Sigmoid colon (tissue), 4 donors: ENCODE data around the gene PRR20G.

Experiments used
- EP300 ChIP-seq, 4 donors: sonication (generic); formaldehyde crosslinking; IDR thresholded peaks; one replicate each; pipeline ENCODE4 v1.6.1; 2017; ENCODE audit warnings: antibody characterized with exemption in 4 of 4
- POLR2A ChIP-seq, 2 donors: fragments of 450-650 bp; IDR thresholded peaks; one replicate each; pipeline ENCODE4 v1.6.1; 2016; ENCODE audit warnings: antibody characterized with exemption in 2 of 2, mild to moderate bottlenecking in 2 of 2, moderate library complexity in 2 of 2
- POLR2AphosphoS5 ChIP-seq, 4 donors: sonication (generic); formaldehyde crosslinking; IDR thresholded peaks; one replicate each; pipeline ENCODE4 v1.6.1; 2017; ENCODE audit warnings: antibody characterized with exemption in 4 of 4
- TF ChIP-seq, protein P1 (sequence below), 4 experiments: fragments of 450-650 bp in 3 of 4; fragments of 200-600 bp in 1 of 4; IDR thresholded peaks; one replicate each; pipeline ENCODE4 v1.5.1; 2016 to 2019; ENCODE audit warnings: antibody characterized with exemption in 4 of 4, mild to moderate bottlenecking in 3 of 4, moderate library complexity in 2 of 4

DNA sequence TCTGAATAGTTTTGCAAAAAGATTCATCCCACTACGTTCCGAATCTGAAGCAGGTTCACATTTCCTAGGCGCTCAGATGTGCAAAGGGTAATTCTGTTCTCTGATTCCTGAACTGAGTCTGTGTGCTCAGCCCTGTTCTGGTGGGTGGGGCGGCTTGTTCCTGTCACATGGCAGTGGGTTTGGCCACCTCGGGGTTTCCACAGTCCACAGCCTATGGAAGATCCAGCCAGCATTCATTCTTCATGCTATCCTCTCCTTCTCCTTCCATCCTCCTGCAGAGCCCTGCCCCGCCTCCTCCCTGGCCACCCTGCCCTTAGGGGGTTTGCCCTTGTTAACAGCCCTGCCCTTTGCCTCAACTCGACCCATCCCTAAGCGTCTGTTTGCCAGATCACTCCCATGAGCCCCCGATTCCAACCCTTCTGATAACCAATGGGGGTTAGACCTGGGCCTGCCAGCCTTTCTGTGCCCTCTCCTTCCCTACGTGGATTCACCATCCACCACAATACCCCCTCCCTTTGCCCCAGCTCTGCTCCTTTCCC, 31.0 kb downstream of the PRR20G start:
- TF ChIP-seq, protein P1, sequence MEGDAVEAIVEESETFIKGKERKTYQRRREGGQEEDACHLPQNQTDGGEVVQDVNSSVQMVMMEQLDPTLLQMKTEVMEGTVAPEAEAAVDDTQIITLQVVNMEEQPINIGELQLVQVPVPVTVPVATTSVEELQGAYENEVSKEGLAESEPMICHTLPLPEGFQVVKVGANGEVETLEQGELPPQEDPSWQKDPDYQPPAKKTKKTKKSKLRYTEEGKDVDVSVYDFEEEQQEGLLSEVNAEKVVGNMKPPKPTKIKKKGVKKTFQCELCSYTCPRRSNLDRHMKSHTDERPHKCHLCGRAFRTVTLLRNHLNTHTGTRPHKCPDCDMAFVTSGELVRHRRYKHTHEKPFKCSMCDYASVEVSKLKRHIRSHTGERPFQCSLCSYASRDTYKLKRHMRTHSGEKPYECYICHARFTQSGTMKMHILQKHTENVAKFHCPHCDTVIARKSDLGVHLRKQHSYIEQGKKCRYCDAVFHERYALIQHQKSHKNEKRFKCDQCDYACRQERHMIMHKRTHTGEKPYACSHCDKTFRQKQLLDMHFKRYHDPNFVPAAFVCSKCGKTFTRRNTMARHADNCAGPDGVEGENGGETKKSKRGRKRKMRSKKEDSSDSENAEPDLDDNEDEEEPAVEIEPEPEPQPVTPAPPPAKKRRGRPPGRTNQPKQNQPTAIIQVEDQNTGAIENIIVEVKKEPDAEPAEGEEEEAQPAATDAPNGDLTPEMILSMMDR (IDR thresholded peaks at IDR 0.05), result no peak
- TF ChIP-seq POLR2A (IDR thresholded peaks at IDR 0.05), result no peak
- TF ChIP-seq POLR2AphosphoS5 (IDR thresholded peaks at IDR 0.05), result no peak
- no peak for TF ChIP-seq EP300 (IDR thresholded peaks at IDR 0.05)
